AG04449 (cell line): Measurements from ENCODE around the gene RIIAD1.

Experiments
- CTCF ChIA-PET: fragments of 350-600 bp; formaldehyde crosslinking; extraction: SDS; loops from one replicate; lab custom pipeline; 2021; ENCODE audit warnings: antibody characterized with exemption; lab: Yijun Ruan, JAX
- POLR2A ChIA-PET: fragments of 400-600, 350-600 bp; formaldehyde crosslinking; extraction: SDS; loops from one replicate; lab custom pipeline; 2020; ENCODE audit warnings: antibody characterized with exemption, inconsistent platforms; lab: Yijun Ruan, JAX
- DNase-seq: peaks from one replicate; pipeline ENCODE4 v3.0.0-alpha.2; 2010; ENCODE audit warnings: low read depth, low spot score
- H3K4me3 ChIP-seq: 2 replicates; pipeline ENCODE4 v1.5.1; 2011; ENCODE audit warnings: low read depth, mild to moderate bottlenecking, control low read depth, low read length
- CTCF ChIP-seq: IDR thresholded peaks from one replicate; pipeline ENCODE4 v1.5.1; 2011; ENCODE audit warnings: mild to moderate bottlenecking, moderate library complexity, low read length, control low read depth, inconsistent platforms; ENCODE audit not compliant: insufficient read depth; ENCODE audit errors: missing control alignments

RIIAD1 gene

DNA sequence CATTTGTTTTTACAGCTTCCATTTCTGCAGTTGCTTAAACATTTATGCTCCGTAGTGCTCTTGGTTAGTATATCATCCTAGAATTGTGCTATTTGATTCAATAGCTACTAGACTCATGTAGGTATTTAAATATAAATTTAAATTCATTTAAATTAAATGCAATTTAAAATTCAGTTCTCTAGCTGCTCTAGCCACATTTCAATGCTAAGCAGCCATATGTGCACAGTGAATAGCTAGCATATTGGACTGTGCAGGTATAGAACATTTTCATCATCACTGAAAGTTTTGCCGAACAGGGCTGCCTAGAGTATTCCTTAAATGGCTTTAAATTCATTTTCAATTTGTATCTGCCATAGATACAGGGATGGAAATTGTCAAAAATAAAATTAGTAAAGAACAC is 37.2 kb upstream of the RIIAD1 start:
- H3K4me3 ChIP-seq, result no peak overlapping the region
- no peak for TF ChIP-seq CTCF
- ChIA-PET POLR2A (no interaction called here), CTCF (interaction anchor here (1.0 to 2.7 kb wide), 4 partner anchors 10 to 90 kb away, joined by 3 to 12 read pairs (median 6); no protein-coding TSS in a partner anchor)
- DNase-seq, result no peak

- ChIA-PET POLR2A (no interaction called here), CTCF (interaction anchor here (1.4 kb wide), 1 partner anchor 48 kb away, joined by 4 read pairs; no protein-coding TSS in a partner anchor)
- TF ChIP-seq CTCF, result no peak
- no peak for DNase-seq
- no peak overlapping the region for H3K4me3 ChIP-seq
Observed at GRCh38 chr1:151686561-151686960, 34.8 kb upstream of the RIIAD1 start.

DNA sequence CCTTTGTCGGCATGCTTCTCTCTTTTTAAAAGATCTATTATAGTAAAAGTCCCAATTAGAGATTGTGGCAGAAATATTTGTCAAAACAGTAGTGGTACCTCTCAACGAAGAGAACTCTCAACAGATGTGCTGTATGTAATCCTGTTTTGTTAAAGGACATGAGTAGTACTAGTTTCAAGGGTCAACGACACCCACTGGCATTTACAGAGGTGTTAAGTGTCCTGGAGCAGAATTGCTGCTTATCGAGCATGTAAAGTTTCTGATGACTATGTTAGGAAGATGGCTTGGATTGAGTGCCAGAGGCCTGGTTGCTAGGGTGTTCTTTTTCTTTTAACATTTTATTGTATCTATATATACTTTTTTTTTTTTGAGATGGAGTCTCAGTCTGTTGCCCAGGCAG is 31.8 kb upstream of the RIIAD1 start:
- CTCF ChIA-PET, result interaction anchor here (0.6 to 2.8 kb wide), 6 partner anchors 45 to 324 kb away, joined by 3 to 14 read pairs (median 4); no protein-coding TSS in a partner anchor
- no peak for TF ChIP-seq CTCF
- DNase-seq, result no peak
- no peak overlapping the region for H3K4me3 ChIP-seq
- POLR2A ChIA-PET, result no interaction called here

DNA sequence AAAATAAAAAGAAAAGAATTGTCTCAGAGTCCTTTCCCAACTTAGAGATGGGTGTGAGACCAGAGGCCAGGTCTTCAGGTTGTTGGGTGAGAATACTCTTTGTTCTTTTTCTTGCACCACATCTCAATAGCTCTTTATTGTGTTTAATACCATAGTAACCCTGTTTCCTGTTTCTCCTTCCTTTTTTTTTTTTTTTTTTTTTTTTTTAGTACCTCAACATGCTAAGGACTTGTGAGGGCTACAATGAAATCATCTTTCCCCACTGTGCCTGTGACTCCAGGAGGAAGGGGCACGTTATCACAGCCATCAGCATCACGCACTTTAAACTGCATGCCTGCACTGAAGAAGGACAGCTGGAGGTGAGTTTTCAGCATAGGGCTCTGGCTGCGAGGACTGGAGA is 29.1 kb upstream of the RIIAD1 start:
- ChIA-PET CTCF (interaction anchor here (1.2 to 4.1 kb wide), 8 partner anchors 11 to 168 kb away, joined by 3 to 33 read pairs (median 8); partner anchors contain the start of gene RIIAD1), POLR2A (no interaction called here)
- no peak for TF ChIP-seq CTCF
- DNase-seq, result no peak
- H3K4me3 ChIP-seq, result no peak overlapping the region

DNA sequence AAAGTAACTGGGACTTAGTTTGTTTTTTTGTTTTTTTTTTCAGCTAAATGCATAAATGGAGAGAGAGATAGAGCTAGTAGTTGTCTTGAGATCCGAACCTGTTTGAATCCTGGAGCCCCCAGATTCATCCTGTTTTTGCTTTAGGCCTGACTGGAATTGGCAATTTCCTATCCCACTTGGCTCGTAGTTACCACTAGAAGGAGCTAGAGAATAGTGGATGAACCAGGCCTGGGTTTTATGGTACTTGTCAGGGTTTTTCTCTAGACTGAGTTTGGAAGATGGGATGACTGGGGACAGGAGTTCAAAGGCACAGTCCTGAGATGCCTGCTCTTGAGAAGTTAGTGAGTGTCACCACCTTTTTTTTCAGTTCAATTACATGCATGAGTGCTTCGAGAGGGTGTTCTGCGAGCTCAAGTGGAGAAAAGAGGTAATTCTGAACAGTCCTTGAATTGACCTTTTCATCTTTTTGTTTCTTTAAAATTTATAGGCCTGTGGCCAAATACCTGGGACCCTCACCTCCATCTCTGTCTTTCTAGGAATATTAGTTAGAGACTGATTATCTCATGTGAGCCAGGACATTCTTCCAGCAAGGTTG is 28.2 kb upstream of the RIIAD1 start:
- POLR2A ChIA-PET, result no interaction called here
- TF ChIP-seq CTCF, result peak; percentile 65

DNA sequence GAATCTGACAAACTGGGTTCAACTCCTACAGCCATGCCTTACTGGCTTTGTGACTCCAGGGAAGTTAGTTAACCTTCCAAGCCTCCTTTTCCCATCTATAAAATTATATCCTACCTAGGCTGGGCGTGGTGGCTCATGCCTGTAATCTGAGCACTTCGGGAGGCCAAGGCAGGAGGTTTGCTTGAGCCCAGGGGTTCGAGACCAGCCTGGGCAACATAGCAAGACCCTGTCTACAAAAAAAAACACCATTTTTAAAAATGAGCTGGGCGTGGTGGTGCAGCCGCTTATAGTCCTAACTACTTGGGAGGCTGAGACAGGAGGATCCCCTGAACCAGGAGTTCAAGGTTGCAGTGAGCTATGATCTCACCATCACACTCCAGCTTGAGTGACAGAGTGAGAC is 19.8 kb upstream of the RIIAD1 start:
- H3K4me3 ChIP-seq, result no peak overlapping the region
- no peak for DNase-seq
- no peak for TF ChIP-seq CTCF
- ChIA-PET POLR2A (no interaction called here), CTCF (interaction anchor here (1.9 kb wide), 1 partner anchor 9 kb away, joined by 7 read pairs; no protein-coding TSS in a partner anchor)

More for the DNA sequence above, 28.2 kb upstream of the RIIAD1 start:
- CTCF ChIA-PET, result interaction anchor here (0.7 to 4.1 kb wide), 30 partner anchors 8 to 308 kb away, joined by 3 to 33 read pairs (median 4); partner anchors contain the start of genes CELF3, MRPL9 and RIIAD1
- DNase-seq, result no peak
- H3K4me3 ChIP-seq, result no peak overlapping the region
